NCI-H1092 treated with DMSO at 0.1 percent for 48 hours (cell line): ENCODE results near the gene PPP1R37.

Experiments used
- DNase-seq: peaks from one replicate; lab custom pipeline; 2025; lab: John Stamatoyannopoulos, UW

Gene PPP1R37

GRCh38 chr19:45070861-45071544 is 22.0 kb upstream of the PPP1R37 start:
- DNase-seq: no peak

- DNase-seq: no peak
Measured at GRCh38 chr19:45071545-45071938, 21.4 kb upstream of the PPP1R37 start.

GRCh38 chr19:45071969-45072790 is 20.8 kb upstream of the PPP1R37 start:
- DNase-seq: no peak

GRCh38 chr19:45074744-45075300 is 18.2 kb upstream of the PPP1R37 start:
- DNase-seq: no peak

- no peak for DNase-seq
Measured at GRCh38 chr19:45075301-45076028, 17.5 kb upstream of the PPP1R37 start.

GRCh38 chr19:45076029-45076850 is 16.7 kb upstream of the PPP1R37 start, which contains the start of gene ZNF296:
Gene ZNF296, minus strand, starts transcription at chr19:45076478. Its CDS starts 105 bp downstream, at chr19:45076373.
- no peak for DNase-seq

- DNase-seq: no peak
Measured at GRCh38 chr19:45076851-45077730, 15.9 kb upstream of the PPP1R37 start.

GRCh38 chr19:45078390-45079062 is 14.5 kb upstream of the PPP1R37 start:
- no peak for DNase-seq

- peak; percentile 53 for DNase-seq
Measured at GRCh38 chr19:45079063-45079910, 13.7 kb upstream of the PPP1R37 start, which contains the start of gene GEMIN7. Gene GEMIN7, plus strand, starts transcription at chr19:45079260. Its CDS starts 10,855 bp downstream, at chr19:45090115.

GRCh38 chr19:45079911-45080370 is 13.0 kb upstream of the PPP1R37 start:
- DNase-seq: no peak

- DNase-seq: no peak
Measured at GRCh38 chr19:45082170-45082569, 10.8 kb upstream of the PPP1R37 start.

GRCh38 chr19:45086480-45086879 is 6.5 kb upstream of the PPP1R37 start:
- DNase-seq: no peak

GRCh38 chr19:45087531-45087930 is 5.4 kb upstream of the PPP1R37 start:
- no peak for DNase-seq

- DNase-seq: no peak
Measured at GRCh38 chr19:45090034-45090433, 2.9 kb upstream of the PPP1R37 start.

- no peak for DNase-seq
Measured at GRCh38 chr19:45090606-45091005, 2.4 kb upstream of the PPP1R37 start.

- DNase-seq: peak; percentile 95
Measured at GRCh38 chr19:45091031-45091923, 1.7 kb upstream of the PPP1R37 start.

- no peak for DNase-seq
Measured at GRCh38 chr19:45094137-45094536, 1.2 kb downstream of the PPP1R37 start.

GRCh38 chr19:45094707-45095106 is 1.7 kb downstream of the PPP1R37 start:
- no peak for DNase-seq
